ENCODE results near the gene LGR5.

The LGR5 gene

DNA sequence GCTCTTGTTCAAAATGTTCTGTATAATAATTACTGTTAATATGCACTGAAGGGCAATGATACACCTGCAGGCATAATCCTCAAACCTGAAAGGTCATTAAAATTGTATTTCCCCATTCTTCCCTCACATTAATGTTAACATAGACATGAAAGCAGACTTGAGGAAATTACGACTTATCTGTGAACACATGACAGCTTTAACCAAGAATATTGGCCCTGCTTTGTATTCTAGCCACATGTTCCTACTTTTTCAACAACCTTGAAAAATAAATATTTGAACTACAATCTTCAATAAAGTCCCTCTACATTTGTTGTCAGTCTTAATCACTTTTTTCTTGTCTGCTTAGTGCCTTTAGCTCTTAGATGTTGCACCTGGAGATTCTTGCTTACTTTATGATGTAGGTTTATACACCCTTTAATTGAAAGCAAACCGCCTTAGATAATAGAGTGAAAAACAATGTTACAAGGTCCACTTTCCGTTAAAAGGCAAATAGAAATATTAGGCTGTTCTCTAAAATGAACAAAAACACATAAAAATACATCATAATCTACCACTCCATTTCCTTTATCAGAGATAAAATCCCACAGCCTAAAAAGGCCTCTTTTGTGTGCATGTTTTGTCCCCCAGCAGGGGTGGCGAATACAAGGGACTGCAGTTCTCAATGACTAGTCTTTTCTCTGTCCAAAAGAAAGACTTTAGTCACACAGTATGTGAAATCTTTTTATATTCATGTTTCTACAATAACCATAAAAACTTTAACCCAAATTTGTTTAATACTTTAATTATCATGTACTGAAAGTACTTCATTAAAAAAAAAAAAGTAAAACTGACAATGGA is 168.1 kb downstream of the LGR5 start:
- Histone ChIP-seq H3K27me3 (no peaks in the 10 kb centered on the region), H3K36me3 (peaks cover 57% of the 10 kb centered on the region), H3K4me3 (ENCODE audit: low read depth, low read length) (no peak overlapping the region), H3K4me1 (0 out of 2 replicates have a peak, but pooled peaks cover 2% of the 10 kb centered on the region), H3K9me3 (no peaks in the 10 kb centered on the region)
- DNase-seq, result no peak
- TF ChIP-seq, protein P1, sequence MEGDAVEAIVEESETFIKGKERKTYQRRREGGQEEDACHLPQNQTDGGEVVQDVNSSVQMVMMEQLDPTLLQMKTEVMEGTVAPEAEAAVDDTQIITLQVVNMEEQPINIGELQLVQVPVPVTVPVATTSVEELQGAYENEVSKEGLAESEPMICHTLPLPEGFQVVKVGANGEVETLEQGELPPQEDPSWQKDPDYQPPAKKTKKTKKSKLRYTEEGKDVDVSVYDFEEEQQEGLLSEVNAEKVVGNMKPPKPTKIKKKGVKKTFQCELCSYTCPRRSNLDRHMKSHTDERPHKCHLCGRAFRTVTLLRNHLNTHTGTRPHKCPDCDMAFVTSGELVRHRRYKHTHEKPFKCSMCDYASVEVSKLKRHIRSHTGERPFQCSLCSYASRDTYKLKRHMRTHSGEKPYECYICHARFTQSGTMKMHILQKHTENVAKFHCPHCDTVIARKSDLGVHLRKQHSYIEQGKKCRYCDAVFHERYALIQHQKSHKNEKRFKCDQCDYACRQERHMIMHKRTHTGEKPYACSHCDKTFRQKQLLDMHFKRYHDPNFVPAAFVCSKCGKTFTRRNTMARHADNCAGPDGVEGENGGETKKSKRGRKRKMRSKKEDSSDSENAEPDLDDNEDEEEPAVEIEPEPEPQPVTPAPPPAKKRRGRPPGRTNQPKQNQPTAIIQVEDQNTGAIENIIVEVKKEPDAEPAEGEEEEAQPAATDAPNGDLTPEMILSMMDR (IDR thresholded peaks at IDR 0.05; ENCODE audit: low read depth, low read length), result no peak

DNA sequence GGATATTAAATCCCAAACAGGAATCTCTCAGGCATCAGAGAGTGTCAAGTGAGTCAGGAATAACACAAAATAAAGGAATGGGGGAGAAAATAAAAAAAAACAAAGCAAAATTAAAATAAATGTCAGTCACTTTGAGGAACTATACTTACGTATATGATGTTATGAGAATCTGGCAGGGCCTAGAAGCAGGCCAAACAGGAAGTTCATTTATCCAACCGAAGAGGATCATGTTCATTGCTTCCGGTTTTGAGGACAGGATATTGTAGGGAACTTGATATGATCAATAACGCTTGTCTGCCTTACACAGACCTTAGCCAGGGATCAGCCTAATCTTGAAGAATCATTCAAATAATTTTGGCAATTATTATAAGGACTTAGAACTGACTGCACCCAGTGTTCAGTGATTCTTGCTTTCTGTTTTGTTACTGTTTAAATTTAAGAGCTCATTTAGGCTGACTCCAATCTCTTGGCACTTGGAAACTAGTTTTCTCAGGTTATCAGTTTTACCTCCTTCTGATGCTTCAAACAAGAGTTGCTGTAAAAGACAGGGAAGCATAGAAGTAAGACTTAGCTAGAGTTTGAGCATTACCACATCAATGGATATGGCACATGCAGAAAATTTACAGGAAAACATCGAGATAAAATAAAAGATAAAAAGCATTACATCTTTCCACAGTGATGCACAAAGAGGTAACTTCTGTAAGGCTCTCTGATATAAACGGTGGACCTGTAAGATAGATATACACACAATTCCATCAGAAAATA is 170.6 kb downstream of the LGR5 start:
- H3K9me3 ChIP-seq, result no peaks in the 10 kb centered on the region
- TF ChIP-seq, protein P1 (IDR thresholded peaks at IDR 0.05; ENCODE audit: low read depth, low read length), result no peak
- H3K4me3 ChIP-seq (ENCODE audit: low read depth, low read length), result no peak overlapping the region
- 0 out of 2 replicates have a peak, but pooled peaks cover 2% of the 10 kb centered on the region for H3K4me1 ChIP-seq
- H3K27me3 ChIP-seq, result no peaks in the 10 kb centered on the region
- DNase-seq, result no peak
- peaks cover 75% of the 10 kb centered on the region for H3K36me3 ChIP-seq

DNA sequence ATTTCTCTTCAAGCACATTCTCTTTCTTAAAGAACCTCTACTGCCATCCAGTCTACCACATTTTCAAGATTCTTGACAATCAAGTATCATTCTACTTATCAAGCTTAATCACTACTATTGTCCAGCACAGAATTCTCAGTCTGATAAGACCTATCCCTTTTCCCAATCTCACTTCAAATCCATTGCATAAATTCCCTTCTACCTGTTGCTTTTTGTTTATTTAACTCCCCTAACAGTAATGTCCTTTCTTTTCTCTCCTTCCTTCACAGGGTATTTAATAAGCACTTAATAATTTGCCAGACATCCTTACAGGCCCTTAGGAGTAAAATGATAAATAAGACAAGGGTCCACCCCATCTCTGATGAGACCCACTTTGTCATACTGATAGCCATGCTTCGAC is 182.3 kb downstream of the LGR5 start:
- no peak for DNase-seq
- Histone ChIP-seq H3K36me3 (peaks cover 95% of the 10 kb centered on the region), H3K4me1 (no peaks in the 10 kb centered on the region; the same call in 1 of the 2 replicates), H3K4me3 (ENCODE audit: low read depth, low read length) (no peak overlapping the region), H3K9me3 (no peaks in the 10 kb centered on the region), H3K27me3 (no peaks in the 10 kb centered on the region)
- TF ChIP-seq, protein P1 (IDR thresholded peaks at IDR 0.05; ENCODE audit: low read depth, low read length), result no peak

DNA sequence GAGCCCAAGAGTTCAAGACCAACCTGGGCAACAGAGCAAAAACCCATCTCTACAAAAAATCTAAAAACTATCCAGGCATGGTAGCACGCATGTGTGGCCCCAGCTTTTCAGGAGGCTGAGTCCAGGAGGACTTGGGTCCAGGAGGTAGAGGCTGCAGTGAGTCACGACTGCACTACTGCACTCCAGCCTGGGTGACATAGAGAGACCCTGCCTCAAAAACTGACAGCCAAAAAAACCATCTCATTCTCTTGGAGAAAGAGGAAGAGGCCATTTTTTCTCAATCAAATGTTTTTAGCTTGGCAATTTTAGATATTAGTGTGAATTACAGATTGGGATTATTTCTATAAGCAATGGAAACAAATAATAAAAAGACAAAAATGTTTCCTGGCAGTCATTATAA is 185.9 kb downstream of the LGR5 start:
- Histone ChIP-seq H3K27me3 (no peaks in the 10 kb centered on the region), H3K4me3 (ENCODE audit: low read depth, low read length) (no peak overlapping the region), H3K4me1 (peaks cover 10% of the 10 kb centered on the region; the same call in 1 of the 2 replicates), H3K36me3 (peaks cover 96% of the 10 kb centered on the region), H3K9me3 (no peaks in the 10 kb centered on the region)
- TF ChIP-seq, protein P1 (IDR thresholded peaks at IDR 0.05; ENCODE audit: low read depth, low read length), result no peak
- no peak for DNase-seq

DNA sequence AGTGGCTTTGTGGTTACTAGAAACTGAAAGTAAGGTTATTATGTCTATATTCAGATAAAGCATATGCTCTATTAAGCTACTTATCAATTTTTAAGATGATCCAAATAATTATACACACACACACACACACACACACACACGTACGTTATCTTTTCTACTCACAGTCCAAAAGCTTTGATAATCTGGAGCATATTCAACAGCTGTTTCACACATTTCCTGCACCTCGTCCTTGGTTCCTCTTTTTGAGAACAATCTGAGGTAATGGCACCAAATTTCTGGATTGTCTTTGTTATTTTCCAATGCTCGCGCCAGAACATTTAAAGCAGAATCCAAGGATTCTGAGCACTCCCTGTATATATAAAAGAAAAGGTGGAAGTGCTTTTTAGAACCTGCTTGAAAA is 186.5 kb downstream of the LGR5 start:
- peaks cover 96% of the 10 kb centered on the region for H3K36me3 ChIP-seq
- peaks cover 10% of the 10 kb centered on the region; the same call in 1 of the 2 replicates for H3K4me1 ChIP-seq
- TF ChIP-seq, protein P1 (IDR thresholded peaks at IDR 0.05; ENCODE audit: low read depth, low read length), result no peak
- H3K4me3 ChIP-seq (ENCODE audit: low read depth, low read length), result no peak overlapping the region
- H3K27me3 ChIP-seq, result no peaks in the 10 kb centered on the region
- no peaks in the 10 kb centered on the region for H3K9me3 ChIP-seq
- DNase-seq, result no peak

All from BE2C (cell line).